ENCODE data around the gene LY6G6C.

Gene LY6G6C

GRCh38 chr6:31715022-31715958 is 6.3 kb downstream of the LY6G6C start, which contains the start of gene LY6G6D:
Gene LY6G6D, plus strand, starts transcription at chr6:31715348. Its CDS starts 8 bp downstream, at chr6:31715356.
- Histone ChIP-seq H3K27me3 (ENCODE audit: control insufficient read depth, low read length) (peaks cover 42% of the 10 kb centered on the region), H4K20me1 (ENCODE audit: control insufficient read depth, insufficient read depth, low read depth, low read length) (no peaks in the 10 kb centered on the region), H3K36me3 (ENCODE audit: control insufficient read depth, low read length) (no peaks in the 10 kb centered on the region), H3K79me2 (ENCODE audit: control insufficient read depth, low read length) (no peaks in the 10 kb centered on the region), H3K4me1 (ENCODE audit: control insufficient read depth, low read length) (peaks cover 5% of the 10 kb centered on the region; the same call in 1 of the 2 replicates), H3K9me2 (replicated peaks; ENCODE audit: control insufficient read depth, low read length) (no peaks in the 10 kb centered on the region), H3K4me2 (ENCODE audit: low read length) (no peak within 1 kb of the TSS), H3K9me3 (ENCODE audit: control insufficient read depth, insufficient read depth, low read length) (no peaks in the 10 kb centered on the region), H3K4me3 (ENCODE audit: low read length) (no peak within 1 kb of the TSS), H3F3A (ENCODE audit: control insufficient read depth, insufficient read depth) (no peaks in the 10 kb centered on the region), H3K27ac (ENCODE audit: low read depth, low read length) (no peak within 1 kb of the TSS)
- no peak for TF ChIP-seq CTCF (IDR thresholded peaks at IDR 0.05; ENCODE audit: low read depth, low read length, poor library complexity, severe bottlenecking)
- no peak for TF ChIP-seq EZH2phosphoT487 (IDR thresholded peaks at IDR 0.05; ENCODE audit: borderline replicate concordance, low read length)

GRCh38 chr6:31713991-31714684 is 7.4 kb downstream of the LY6G6C start:
- no peak overlapping the region for H3K27ac ChIP-seq (ENCODE audit: low read depth, low read length)
- H3F3A ChIP-seq (ENCODE audit: control insufficient read depth, insufficient read depth): no peaks in the 10 kb centered on the region
- no peak overlapping the region for H3K4me2 ChIP-seq (ENCODE audit: low read length)
- no peaks in the 10 kb centered on the region for H3K9me2 ChIP-seq (replicated peaks; ENCODE audit: control insufficient read depth, low read length)
- no peaks in the 10 kb centered on the region for H3K36me3 ChIP-seq (ENCODE audit: control insufficient read depth, low read length)
- TF ChIP-seq EZH2phosphoT487 (IDR thresholded peaks at IDR 0.05; ENCODE audit: borderline replicate concordance, low read length) (no peak), CTCF (IDR thresholded peaks at IDR 0.05; ENCODE audit: low read depth, low read length, poor library complexity, severe bottlenecking) (no peak)
- no peaks in the 10 kb centered on the region for H4K20me1 ChIP-seq (ENCODE audit: control insufficient read depth, insufficient read depth, low read depth, low read length)
- H3K4me1 ChIP-seq (ENCODE audit: control insufficient read depth, low read length): peaks cover 5% of the 10 kb centered on the region; the same call in 1 of the 2 replicates
- H3K27me3 ChIP-seq (ENCODE audit: control insufficient read depth, low read length): peaks cover 47% of the 10 kb centered on the region
- H3K9me3 ChIP-seq (ENCODE audit: control insufficient read depth, insufficient read depth, low read length): no peaks in the 10 kb centered on the region
- no peak overlapping the region for H3K4me3 ChIP-seq (ENCODE audit: low read length)
- no peaks in the 10 kb centered on the region for H3K79me2 ChIP-seq (ENCODE audit: control insufficient read depth, low read length)

- Histone ChIP-seq H3K27me3 (ENCODE audit: control insufficient read depth, low read length) (peaks cover 47% of the 10 kb centered on the region), H3K27ac (ENCODE audit: low read depth, low read length) (no peak overlapping the region), H3K4me1 (ENCODE audit: control insufficient read depth, low read length) (peaks cover 5% of the 10 kb centered on the region; the same call in 1 of the 2 replicates), H3K79me2 (ENCODE audit: control insufficient read depth, low read length) (no peaks in the 10 kb centered on the region), H4K20me1 (ENCODE audit: control insufficient read depth, insufficient read depth, low read depth, low read length) (no peaks in the 10 kb centered on the region), H3K36me3 (ENCODE audit: control insufficient read depth, low read length) (no peaks in the 10 kb centered on the region), H3K4me2 (ENCODE audit: low read length) (no peak overlapping the region), H3K9me3 (ENCODE audit: control insufficient read depth, insufficient read depth, low read length) (no peaks in the 10 kb centered on the region), H3F3A (ENCODE audit: control insufficient read depth, insufficient read depth) (no peaks in the 10 kb centered on the region), H3K9me2 (replicated peaks; ENCODE audit: control insufficient read depth, low read length) (no peaks in the 10 kb centered on the region), H3K4me3 (ENCODE audit: low read length) (no peak overlapping the region)
- no peak for TF ChIP-seq CTCF (IDR thresholded peaks at IDR 0.05; ENCODE audit: low read depth, low read length, poor library complexity, severe bottlenecking)
- TF ChIP-seq EZH2phosphoT487 (IDR thresholded peaks at IDR 0.05; ENCODE audit: borderline replicate concordance, low read length): no peak
These were observed 8.1 kb downstream of the LY6G6C start for GRCh38 chr6:31713465-31713864.
